Vagina (tissue), 2 donors: ENCODE data around the gene SLC12A4. TPM values are rescaled to one million over a fixed set of nuclear protein-coding genes. Genes with fewer than 3 reads are reported as not detected.
"Not testable (repeated sequence)": the region's sequence is repeated elsewhere in the genome, so short reads cannot be mapped to it uniquely, and the experiment has no call there.

Source experiments
- DNase-seq, 2 donors: peaks; one replicate each; pipeline ENCODE4 v3.0.0-alpha.2; 2017; ENCODE audit errors: extremely low spot score in 2 of 2
- H3K27ac ChIP-seq: fragments of 200-600 bp; sonication (generic); one replicate; pipeline ENCODE4 v1.5.1; 2019
- H3K27me3 ChIP-seq: fragments of 200-600 bp; sonication (generic); one replicate; pipeline ENCODE4 v1.5.1; 2019
- H3K36me3 ChIP-seq, 2 donors: fragments of 200-600 bp; sonication (generic); one replicate each; pipeline ENCODE4 v1.5.1; 2017 to 2019
- H3K4me1 ChIP-seq: fragments of 200-600 bp; sonication (generic); one replicate; pipeline ENCODE4 v1.5.1; 2019
- H3K4me3 ChIP-seq, 2 donors: fragments of 200-600 bp; sonication (generic); 1 replicate in 1 of 2; 2 replicates in 1 of 2; pipeline ENCODE4 v1.5.1; 2016 to 2019
- H3K9me3 ChIP-seq: fragments of 200-600 bp; sonication (generic); one replicate; pipeline ENCODE4 v1.5.1; 2019
- POLR2A ChIP-seq, 2 donors: fragments of 450-650 bp; IDR thresholded peaks; one replicate each; pipeline ENCODE4 v1.6.1; 2017; ENCODE audit warnings: antibody characterized with exemption in 2 of 2, mild to moderate bottlenecking in 2 of 2, moderate library complexity in 2 of 2
- POLR2AphosphoS5 ChIP-seq, 2 donors: sonication (generic); formaldehyde crosslinking; IDR thresholded peaks; one replicate each; pipeline ENCODE4 v1.9.0; 2017; ENCODE audit warnings: antibody characterized with exemption in 2 of 2, mild to moderate bottlenecking in 2 of 2, low read depth in 1 of 2; ENCODE audit not compliant: insufficient read depth in 1 of 2
- intact Hi-C: fragments of 100-400 bp; cut with DNase I; formaldehyde crosslinking; loops from one replicate; pipeline ENCODE4 v1.15.1; 2023
- total RNA-seq: library from RNA; depleted of rRNA; stranded (reverse); fragments of >200 nt; gene quantifications from one replicate; pipeline ENCODE4 v1.2.3, GENCODE V29; 2016
- TF ChIP-seq, protein P1 (sequence below), 3 experiments: fragments of 450-650 bp in 2 of 3; fragments of 200-600 bp in 1 of 3; sonication (generic) in 1 of 3; IDR thresholded peaks; one replicate each; pipeline ENCODE4 v1.5.1; 2017 to 2019; ENCODE audit warnings: antibody characterized with exemption in 3 of 3, mild to moderate bottlenecking in 2 of 3, moderate library complexity in 2 of 3

Gene SLC12A4
- total RNA-seq, 1 donor from 2014 or later = 43.2 TPM

DNA sequence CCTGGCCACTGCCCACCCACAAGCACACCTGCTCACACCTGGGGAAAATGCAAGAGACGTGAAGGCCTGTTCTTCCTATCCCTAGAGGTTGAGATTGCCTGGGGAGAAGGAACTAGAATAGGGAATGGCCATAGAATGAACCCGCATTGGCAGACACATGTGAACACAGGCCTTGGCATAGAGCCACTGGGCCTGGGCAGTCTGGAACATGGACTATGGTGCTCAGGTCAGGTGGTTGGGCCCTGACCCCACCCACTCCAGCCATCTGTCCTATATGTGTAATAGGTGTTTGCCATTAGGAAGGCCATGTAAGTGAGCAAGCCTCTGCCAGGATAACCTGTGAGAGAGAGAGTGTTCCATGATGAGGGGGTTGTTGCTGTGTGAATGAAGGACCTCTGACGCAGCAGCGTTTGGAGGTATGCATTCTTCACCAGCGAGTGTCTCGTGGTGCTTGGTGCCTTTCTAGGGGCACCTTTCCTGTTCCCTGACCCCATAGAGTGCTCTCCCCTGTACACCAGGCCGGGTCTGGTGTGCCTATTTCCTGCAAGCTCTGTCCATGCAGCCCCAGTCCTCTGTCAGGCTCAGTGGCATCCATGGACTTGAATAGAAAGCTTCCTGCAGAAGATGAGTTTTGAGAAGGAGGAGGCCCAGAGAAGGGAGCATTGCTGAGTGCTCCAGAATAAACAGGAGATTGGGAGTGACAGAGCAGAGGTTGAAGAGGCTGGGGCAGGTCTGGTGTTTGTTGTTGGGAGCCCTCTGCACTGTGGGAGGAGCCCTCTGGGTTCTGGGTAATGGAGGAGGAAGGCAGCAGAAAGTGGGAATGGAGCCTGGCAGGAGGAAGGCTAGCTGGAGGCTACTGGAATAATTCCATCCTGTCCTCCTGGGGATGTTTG lies 52.4 kb downstream of the SLC12A4 start:
- intact Hi-C loops = no loop called here
- Histone ChIP-seq H3K27ac (no peak overlapping the region), H3K4me1 (peaks cover 50% of the 10 kb centered on the region), H3K9me3 (no peaks in the 10 kb centered on the region), H3K27me3 (no peaks in the 10 kb centered on the region), H3K4me3 (no peak overlapping the region), H3K36me3 (peaks cover 0 to 18% of the 10 kb centered on the region in 2 donors)
- no peak for DNase-seq
- TF ChIP-seq POLR2AphosphoS5 (IDR thresholded peaks at IDR 0.05; ENCODE audit: insufficient read depth in 1 of 2, low read depth in 1 of 2) (no peak), POLR2A (IDR thresholded peaks at IDR 0.05) (no peak)
- TF ChIP-seq, protein P1, sequence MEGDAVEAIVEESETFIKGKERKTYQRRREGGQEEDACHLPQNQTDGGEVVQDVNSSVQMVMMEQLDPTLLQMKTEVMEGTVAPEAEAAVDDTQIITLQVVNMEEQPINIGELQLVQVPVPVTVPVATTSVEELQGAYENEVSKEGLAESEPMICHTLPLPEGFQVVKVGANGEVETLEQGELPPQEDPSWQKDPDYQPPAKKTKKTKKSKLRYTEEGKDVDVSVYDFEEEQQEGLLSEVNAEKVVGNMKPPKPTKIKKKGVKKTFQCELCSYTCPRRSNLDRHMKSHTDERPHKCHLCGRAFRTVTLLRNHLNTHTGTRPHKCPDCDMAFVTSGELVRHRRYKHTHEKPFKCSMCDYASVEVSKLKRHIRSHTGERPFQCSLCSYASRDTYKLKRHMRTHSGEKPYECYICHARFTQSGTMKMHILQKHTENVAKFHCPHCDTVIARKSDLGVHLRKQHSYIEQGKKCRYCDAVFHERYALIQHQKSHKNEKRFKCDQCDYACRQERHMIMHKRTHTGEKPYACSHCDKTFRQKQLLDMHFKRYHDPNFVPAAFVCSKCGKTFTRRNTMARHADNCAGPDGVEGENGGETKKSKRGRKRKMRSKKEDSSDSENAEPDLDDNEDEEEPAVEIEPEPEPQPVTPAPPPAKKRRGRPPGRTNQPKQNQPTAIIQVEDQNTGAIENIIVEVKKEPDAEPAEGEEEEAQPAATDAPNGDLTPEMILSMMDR (IDR thresholded peaks at IDR 0.05) = no peak

GRCh38 chr16:67915496-67915769 lies 53.0 kb downstream of the SLC12A4 start:
- H3K27me3 ChIP-seq, intact Hi-C loops, H3K4me3 ChIP-seq, H3K27ac ChIP-seq, H3K9me3 ChIP-seq, DNase-seq: not testable (repeated sequence)
- peaks cover 0 to 19% of the 10 kb centered on the region in 2 donors for H3K36me3 ChIP-seq
- H3K4me1 ChIP-seq = peaks cover 48% of the 10 kb centered on the region

DNA sequence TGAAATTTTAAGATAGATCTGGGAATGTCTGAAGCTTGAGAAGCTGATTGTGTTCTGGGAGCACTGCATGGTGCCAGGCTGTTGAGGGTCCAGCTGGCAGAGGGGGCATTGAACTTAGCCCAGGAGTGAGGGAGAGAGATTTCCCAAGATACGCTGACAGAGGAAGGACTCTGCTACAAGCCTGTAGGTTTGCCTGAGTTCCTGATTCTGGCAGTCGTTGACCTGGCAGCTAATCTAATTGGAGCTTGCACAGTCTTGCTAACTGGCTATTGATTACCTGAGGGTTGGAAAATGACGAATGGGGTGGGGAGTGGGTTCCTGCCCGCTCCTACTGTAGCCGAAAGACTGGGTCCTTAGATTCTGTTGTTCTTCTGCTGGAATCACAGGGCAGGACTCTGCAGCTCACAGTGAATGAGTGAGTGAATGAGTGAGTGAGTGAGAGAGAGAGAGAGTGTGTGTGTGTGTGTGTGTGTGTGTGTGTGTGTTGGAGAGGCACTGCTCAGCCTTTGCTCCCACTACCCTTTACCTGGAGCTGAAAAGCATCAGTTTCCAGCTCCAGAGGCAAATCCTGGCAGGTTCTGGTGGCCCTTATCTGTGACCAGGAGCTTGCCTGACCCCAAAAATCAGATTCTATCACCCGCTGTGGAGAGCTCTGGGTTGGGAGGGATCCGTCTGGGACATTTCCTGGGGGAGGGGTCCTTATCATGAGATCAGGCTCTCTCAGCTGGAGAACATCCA lies 53.5 kb downstream of the SLC12A4 start:
- Histone ChIP-seq H3K4me3 (no peak overlapping the region), H3K36me3 (peaks cover 0 to 22% of the 10 kb centered on the region in 2 donors), H3K27me3 (no peaks in the 10 kb centered on the region), H3K27ac (no peak overlapping the region), H3K9me3 (no peaks in the 10 kb centered on the region), H3K4me1 (peaks cover 43% of the 10 kb centered on the region)
- TF ChIP-seq, protein P1 (IDR thresholded peaks at IDR 0.05) = no peak
- TF ChIP-seq POLR2AphosphoS5 (IDR thresholded peaks at IDR 0.05; ENCODE audit: insufficient read depth in 1 of 2, low read depth in 1 of 2) = no peak
- TF ChIP-seq POLR2A (IDR thresholded peaks at IDR 0.05) = no peak
- intact Hi-C loops = no loop called here
- DNase-seq = no peak

- no peak for DNase-seq
- Histone ChIP-seq H3K27me3 (no peaks in the 10 kb centered on the region), H3K4me3 (no peak overlapping the region), H3K9me3 (no peaks in the 10 kb centered on the region), H3K4me1 (peaks cover 5% of the 10 kb centered on the region), H3K27ac (no peak overlapping the region), H3K36me3 (peaks cover 0 to 24% of the 10 kb centered on the region in 2 donors)
- intact Hi-C loops = no loop called here
- TF ChIP-seq, protein P1 (IDR thresholded peaks at IDR 0.05) = no peak
- TF ChIP-seq POLR2AphosphoS5 (IDR thresholded peaks at IDR 0.05; ENCODE audit: insufficient read depth in 1 of 2, low read depth in 1 of 2) (no peak), POLR2A (IDR thresholded peaks at IDR 0.05) (no peak)
Measured at GRCh38 chr16:67910158-67910557, 58.3 kb downstream of the SLC12A4 start.

- Histone ChIP-seq H3K27me3 (no peaks in the 10 kb centered on the region), H3K4me1 (no peaks in the 10 kb centered on the region), H3K36me3 (peaks cover 0 to 24% of the 10 kb centered on the region in 2 donors), H3K9me3 (no peaks in the 10 kb centered on the region), H3K27ac (no peak overlapping the region), H3K4me3 (no peak overlapping the region)
- intact Hi-C loops = no loop called here
- no peak for DNase-seq
- TF ChIP-seq, protein P1 (IDR thresholded peaks at IDR 0.05) = no peak
- no peak for TF ChIP-seq POLR2A (IDR thresholded peaks at IDR 0.05)
- no peak for TF ChIP-seq POLR2AphosphoS5 (IDR thresholded peaks at IDR 0.05; ENCODE audit: insufficient read depth in 1 of 2, low read depth in 1 of 2)
Measured at GRCh38 chr16:67909056-67909742, 59.2 kb downstream of the SLC12A4 start.
